Smooth muscle cell (in vitro differentiated cells): ENCODE data around the gene WWOX. TPM values are rescaled to one million over a fixed set of nuclear protein-coding genes. Genes with fewer than 3 reads are reported as not detected.
A peak's percentile ranks its signal among the peaks of the same experiment; 100 is the strongest.

ENCODE experiments used
- DNase-seq: peaks from one replicate; lab custom pipeline; 2025; ENCODE audit not compliant: unreplicated experiment; lab: John Stamatoyannopoulos, UW
- H2AFZ ChIP-seq: fragments of 200-600 bp; sonication (generic); 2 replicates; pipeline ENCODE4 v1.6.0; 2016; ENCODE audit warnings: antibody characterized with exemption, low read depth, mild to moderate bottlenecking
- H3F3A ChIP-seq: fragments of 200-600 bp; sonication (generic); 2 replicates; pipeline ENCODE4 v1.6.0; 2017; ENCODE audit warnings: antibody characterized with exemption, low read depth
- H3K27ac ChIP-seq: fragments of 200-600 bp; sonication (generic); 2 replicates; pipeline ENCODE4 v1.5.1; 2016; ENCODE audit warnings: low read depth, mild to moderate bottlenecking
- H3K27me3 ChIP-seq: fragments of 200-600 bp; sonication (generic); 2 replicates; pipeline ENCODE4 v1.6.1; 2016; ENCODE audit warnings: low read depth, mild to moderate bottlenecking
- H3K36me3 ChIP-seq: fragments of 200-600 bp; sonication (generic); 2 replicates; pipeline ENCODE4 v1.5.1; 2016; ENCODE audit warnings: low read depth
- H3K4me1 ChIP-seq: fragments of 200-600 bp; sonication (generic); 2 replicates; pipeline ENCODE4 v1.5.1; 2016; ENCODE audit warnings: low read depth
- H3K4me2 ChIP-seq: fragments of 200-600 bp; sonication (generic); 2 replicates; pipeline ENCODE4 v1.6.0; 2016; ENCODE audit warnings: mild to moderate bottlenecking
- H3K4me3 ChIP-seq: fragments of 200-600 bp; sonication (generic); 2 replicates; pipeline ENCODE4 v1.5.1; 2016; ENCODE audit warnings: mild to moderate bottlenecking
- H3K79me2 ChIP-seq: fragments of 200-600 bp; sonication (generic); 2 replicates; pipeline ENCODE4 v1.6.0; 2016; ENCODE audit warnings: low read depth, mild to moderate bottlenecking
- H3K9ac ChIP-seq: fragments of 200-600 bp; sonication (generic); 2 replicates; pipeline ENCODE4 v1.6.0; 2016; ENCODE audit warnings: low read depth
- H3K9me3 ChIP-seq: fragments of 200-600 bp; sonication (generic); replicated peaks from 2 replicates; pipeline ENCODE4 v1.5.1; 2016; ENCODE audit warnings: low read depth
- H4K20me1 ChIP-seq: fragments of 200-600 bp; sonication (generic); 2 replicates; pipeline ENCODE4 v1.6.0; 2016; ENCODE audit warnings: low read depth
- WGBS: methylation state at CpG from one replicate; pipeline ENCODE4 v1.1.7; 2016; ENCODE audit warnings: low lambda C conversion rate; 5-methylcytosine and 5-hydroxymethylcytosine counted together
- polyA plus RNA-seq: library from polyadenylated mRNA; unstranded; fragments of >200 nt; fragmentation: Nextera tagmentation; extraction: Ambion mirVana; gene quantifications from 2 replicates; pipeline ENCODE4 v1.2.1, GENCODE V29; 2016
- total RNA-seq: library from RNA; depleted of rRNA; stranded (reverse); fragments of >200 nt; gene quantifications from 2 replicates; pipeline ENCODE4 v1.2.3, GENCODE V29; 2014
- TF ChIP-seq, protein P1 (sequence below): fragments of 200-600 bp; sonication (generic); IDR thresholded peaks from 2 replicates; pipeline ENCODE4 v1.5.1; 2017; ENCODE audit warnings: borderline replicate concordance, mild to moderate bottlenecking, antibody characterized with exemption; ENCODE audit not compliant: insufficient read depth, poor library complexity, severe bottlenecking

WWOX gene
- total and polyA plus RNA-seq, 2 experiments from 2014 or later, result 7.5 to 14.0 TPM

DNA sequence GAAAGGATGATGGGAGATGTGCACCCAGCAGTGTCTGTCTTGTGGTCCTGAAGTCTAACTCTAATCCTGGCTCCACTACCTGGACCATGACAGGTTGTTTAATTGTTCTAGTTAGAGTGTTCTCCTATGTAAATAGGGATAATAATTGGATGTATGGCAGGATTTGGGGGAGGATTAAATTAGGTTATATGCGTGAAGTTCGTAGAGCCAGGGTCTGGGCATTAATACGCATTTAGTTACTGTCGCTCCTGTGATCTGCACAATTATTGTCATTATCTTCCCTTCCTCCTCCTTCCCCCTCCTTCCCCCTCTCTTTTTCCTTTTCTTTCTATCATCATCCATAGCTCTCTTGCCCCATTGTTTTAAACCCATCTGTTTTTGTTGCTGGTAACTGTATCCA, 210.3 kb downstream of the WWOX start:
- H3F3A ChIP-seq, result no peaks in the 10 kb centered on the region
- no peaks in the 10 kb centered on the region for H4K20me1 ChIP-seq
- H2AFZ ChIP-seq, result no peak overlapping the region
- H3K27me3 ChIP-seq, result no peaks in the 10 kb centered on the region
- H3K36me3 ChIP-seq, result no peaks in the 10 kb centered on the region
- no peaks in the 10 kb centered on the region for H3K9me3 ChIP-seq
- no peak overlapping the region for H3K4me3 ChIP-seq
- peaks cover 23% of the 10 kb centered on the region for H3K4me1 ChIP-seq
- peak overlapping the region; percentile 50 for H3K4me2 ChIP-seq
- TF ChIP-seq, protein P1, sequence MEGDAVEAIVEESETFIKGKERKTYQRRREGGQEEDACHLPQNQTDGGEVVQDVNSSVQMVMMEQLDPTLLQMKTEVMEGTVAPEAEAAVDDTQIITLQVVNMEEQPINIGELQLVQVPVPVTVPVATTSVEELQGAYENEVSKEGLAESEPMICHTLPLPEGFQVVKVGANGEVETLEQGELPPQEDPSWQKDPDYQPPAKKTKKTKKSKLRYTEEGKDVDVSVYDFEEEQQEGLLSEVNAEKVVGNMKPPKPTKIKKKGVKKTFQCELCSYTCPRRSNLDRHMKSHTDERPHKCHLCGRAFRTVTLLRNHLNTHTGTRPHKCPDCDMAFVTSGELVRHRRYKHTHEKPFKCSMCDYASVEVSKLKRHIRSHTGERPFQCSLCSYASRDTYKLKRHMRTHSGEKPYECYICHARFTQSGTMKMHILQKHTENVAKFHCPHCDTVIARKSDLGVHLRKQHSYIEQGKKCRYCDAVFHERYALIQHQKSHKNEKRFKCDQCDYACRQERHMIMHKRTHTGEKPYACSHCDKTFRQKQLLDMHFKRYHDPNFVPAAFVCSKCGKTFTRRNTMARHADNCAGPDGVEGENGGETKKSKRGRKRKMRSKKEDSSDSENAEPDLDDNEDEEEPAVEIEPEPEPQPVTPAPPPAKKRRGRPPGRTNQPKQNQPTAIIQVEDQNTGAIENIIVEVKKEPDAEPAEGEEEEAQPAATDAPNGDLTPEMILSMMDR, result no peak
- H3K9ac ChIP-seq, result no peak overlapping the region
- H3K27ac ChIP-seq, result no peak overlapping the region
- DNase-seq, result no peak
- H3K79me2 ChIP-seq, result no peaks in the 10 kb centered on the region
- WGBS, result 97% methylated on average over 4 of the region's 4 CpGs

DNA sequence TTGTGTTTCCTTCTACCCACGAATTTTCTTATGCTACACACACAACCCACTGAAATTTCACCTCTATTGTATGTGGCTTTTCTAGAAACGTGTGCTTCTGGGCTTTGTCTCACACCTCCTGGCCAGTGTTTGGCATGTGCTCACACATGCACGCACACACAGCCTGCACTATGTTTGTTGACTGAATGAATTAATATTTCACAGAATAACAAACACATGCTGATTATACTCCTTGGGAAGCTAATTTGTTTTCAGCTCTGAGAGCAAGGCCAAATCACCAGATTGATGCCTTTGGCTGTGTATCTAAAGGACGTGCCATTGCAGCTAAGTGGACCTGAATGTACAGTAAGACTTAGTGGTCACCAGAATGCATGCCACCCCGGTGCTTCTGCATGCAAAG, 210.7 kb downstream of the WWOX start:
- peak overlapping the region; percentile 50 for H3K4me2 ChIP-seq
- H3K9ac ChIP-seq, result no peak overlapping the region
- H3K4me3 ChIP-seq, result no peak overlapping the region
- H3K27me3 ChIP-seq, result no peaks in the 10 kb centered on the region
- TF ChIP-seq, protein P1, result no peak
- H3F3A ChIP-seq, result no peaks in the 10 kb centered on the region
- 88% methylated on average over 5 of the region's 5 CpGs for WGBS
- no peak for DNase-seq
- H4K20me1 ChIP-seq, result no peaks in the 10 kb centered on the region
- H3K79me2 ChIP-seq, result no peaks in the 10 kb centered on the region
- peaks cover 23% of the 10 kb centered on the region for H3K4me1 ChIP-seq
- no peak overlapping the region for H2AFZ ChIP-seq
- H3K36me3 ChIP-seq, result no peaks in the 10 kb centered on the region
- no peak overlapping the region for H3K27ac ChIP-seq
- no peaks in the 10 kb centered on the region for H3K9me3 ChIP-seq

DNA sequence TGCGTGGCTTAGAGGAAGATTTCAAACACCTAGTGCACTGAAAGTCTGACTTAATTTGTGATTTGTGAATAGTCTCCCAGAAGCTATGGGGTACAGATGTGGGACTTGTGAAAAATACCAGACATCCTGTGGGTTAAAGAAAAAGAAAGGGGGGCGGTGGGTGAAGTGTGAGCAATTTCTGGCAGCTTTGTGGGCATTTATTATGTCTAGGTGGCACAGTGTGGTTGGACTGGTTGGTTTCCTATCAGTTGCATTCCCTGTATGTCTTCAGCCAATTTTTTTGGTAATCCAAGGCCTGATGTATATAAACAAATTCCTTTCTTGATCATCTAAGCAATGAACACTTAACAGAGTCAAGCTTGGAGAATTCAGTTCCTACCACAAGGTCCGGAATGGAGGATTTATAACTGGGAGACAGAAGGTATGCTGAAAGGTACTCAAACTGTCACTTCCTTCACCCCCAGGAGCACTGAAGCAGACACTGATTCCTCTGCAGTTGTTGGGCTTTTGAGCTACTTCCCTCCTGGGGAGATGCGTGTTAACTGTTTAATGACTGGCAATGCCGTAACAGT, 211.6 kb downstream of the WWOX start:
- Histone ChIP-seq H3K27ac (peak overlapping the region; percentile 71), H3K27me3 (no peaks in the 10 kb centered on the region), H3K4me1 (peaks cover 23% of the 10 kb centered on the region), H2AFZ (no peak overlapping the region), H4K20me1 (no peaks in the 10 kb centered on the region), H3K9ac (no peak overlapping the region), H3K9me3 (no peaks in the 10 kb centered on the region), H3K36me3 (no peaks in the 10 kb centered on the region), H3F3A (no peaks in the 10 kb centered on the region), H3K4me3 (no peak overlapping the region), H3K79me2 (no peaks in the 10 kb centered on the region), H3K4me2 (peak overlapping the region; percentile 50)
- DNase-seq, result no peak
- TF ChIP-seq, protein P1, result no peak
- WGBS, result 25% methylated on average over 5 of the region's 5 CpGs

DNA sequence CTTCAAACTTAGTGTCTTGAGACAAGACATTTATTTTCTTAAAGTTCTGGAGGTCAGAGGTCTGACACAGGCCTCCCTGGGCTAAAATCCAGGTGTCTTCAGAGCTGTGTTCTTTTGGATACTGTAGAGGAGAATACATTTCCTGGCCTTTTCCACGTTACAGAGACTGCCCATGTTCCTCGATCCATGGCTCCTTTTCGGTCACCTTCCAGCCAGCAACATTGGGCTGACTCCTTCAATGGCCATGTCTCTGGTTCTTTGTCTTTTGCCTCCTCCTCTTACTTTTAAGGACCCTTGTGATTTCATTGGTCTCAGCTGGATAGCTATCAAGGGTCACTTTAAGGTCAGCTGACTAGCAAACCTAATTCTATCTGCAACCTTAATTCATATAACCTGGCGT, 212.4 kb downstream of the WWOX start:
- H4K20me1 ChIP-seq, result no peaks in the 10 kb centered on the region
- H3K4me3 ChIP-seq, result no peak overlapping the region
- no peak overlapping the region for H2AFZ ChIP-seq
- no peak overlapping the region for H3K9ac ChIP-seq
- no peaks in the 10 kb centered on the region for H3K27me3 ChIP-seq
- TF ChIP-seq, protein P1, result no peak
- H3K79me2 ChIP-seq, result no peaks in the 10 kb centered on the region
- peaks cover 23% of the 10 kb centered on the region for H3K4me1 ChIP-seq
- peak overlapping the region; percentile 48 for H3K27ac ChIP-seq
- no peaks in the 10 kb centered on the region for H3F3A ChIP-seq
- peak overlapping the region; percentile 14 for H3K4me2 ChIP-seq
- no peaks in the 10 kb centered on the region for H3K9me3 ChIP-seq
- H3K36me3 ChIP-seq, result no peaks in the 10 kb centered on the region
- 92% methylated on average over 4 of the region's 4 CpGs for WGBS
- no peak for DNase-seq
